ENCODE results near the gene PANK4.

PANK4 gene

GRCh38 chr1:2505461-2505994, 20.9 kb downstream of the PANK4 start:
- no peak overlapping the region for H3K4me3 ChIP-seq (ENCODE audit: control insufficient read depth, low read depth, low read length)
- no peak for DNase-seq (ENCODE audit: low read depth)
- no peak for TF ChIP-seq CTCF (conservative IDR thresholded peaks at IDR 0.05; ENCODE audit: control insufficient read depth, insufficient read depth, low read depth, low read length)

- no peak for TF ChIP-seq CTCF (conservative IDR thresholded peaks at IDR 0.05; ENCODE audit: control insufficient read depth, insufficient read depth, low read depth, low read length)
- H3K4me3 ChIP-seq (ENCODE audit: control insufficient read depth, low read depth, low read length), result no peak overlapping the region
- DNase-seq (ENCODE audit: low read depth), result no peak
Observed at GRCh38 chr1:2504949-2505272, 21.5 kb downstream of the PANK4 start.

- DNase-seq (ENCODE audit: low read depth), result no peak
- no peak overlapping the region for H3K4me3 ChIP-seq (ENCODE audit: control insufficient read depth, low read depth, low read length)
- no peak for TF ChIP-seq CTCF (conservative IDR thresholded peaks at IDR 0.05; ENCODE audit: control insufficient read depth, insufficient read depth, low read depth, low read length)
Observed at GRCh38 chr1:2504225-2504948, 22.0 kb downstream of the PANK4 start.

- no peak overlapping the region for H3K4me3 ChIP-seq (ENCODE audit: control insufficient read depth, low read depth, low read length)
- no peak for TF ChIP-seq CTCF (conservative IDR thresholded peaks at IDR 0.05; ENCODE audit: control insufficient read depth, insufficient read depth, low read depth, low read length)
- no peak for DNase-seq (ENCODE audit: low read depth)
Observed at GRCh38 chr1:2503554-2504224, 22.7 kb downstream of the PANK4 start.

- DNase-seq (ENCODE audit: low read depth), result no peak
- no peak overlapping the region for H3K4me3 ChIP-seq (ENCODE audit: control insufficient read depth, low read depth, low read length)
- no peak for TF ChIP-seq CTCF (conservative IDR thresholded peaks at IDR 0.05; ENCODE audit: control insufficient read depth, insufficient read depth, low read depth, low read length)
Observed at GRCh38 chr1:2502661-2503553, 23.5 kb downstream of the PANK4 start.

- TF ChIP-seq CTCF (conservative IDR thresholded peaks at IDR 0.05; ENCODE audit: control insufficient read depth, insufficient read depth, low read depth, low read length), result no peak
- no peak for DNase-seq (ENCODE audit: low read depth)
- H3K4me3 ChIP-seq (ENCODE audit: control insufficient read depth, low read depth, low read length), result no peak overlapping the region
Observed at GRCh38 chr1:2502210-2502609, 24.2 kb downstream of the PANK4 start.
